ENCODE data around the gene ARID1B.

DNA sequence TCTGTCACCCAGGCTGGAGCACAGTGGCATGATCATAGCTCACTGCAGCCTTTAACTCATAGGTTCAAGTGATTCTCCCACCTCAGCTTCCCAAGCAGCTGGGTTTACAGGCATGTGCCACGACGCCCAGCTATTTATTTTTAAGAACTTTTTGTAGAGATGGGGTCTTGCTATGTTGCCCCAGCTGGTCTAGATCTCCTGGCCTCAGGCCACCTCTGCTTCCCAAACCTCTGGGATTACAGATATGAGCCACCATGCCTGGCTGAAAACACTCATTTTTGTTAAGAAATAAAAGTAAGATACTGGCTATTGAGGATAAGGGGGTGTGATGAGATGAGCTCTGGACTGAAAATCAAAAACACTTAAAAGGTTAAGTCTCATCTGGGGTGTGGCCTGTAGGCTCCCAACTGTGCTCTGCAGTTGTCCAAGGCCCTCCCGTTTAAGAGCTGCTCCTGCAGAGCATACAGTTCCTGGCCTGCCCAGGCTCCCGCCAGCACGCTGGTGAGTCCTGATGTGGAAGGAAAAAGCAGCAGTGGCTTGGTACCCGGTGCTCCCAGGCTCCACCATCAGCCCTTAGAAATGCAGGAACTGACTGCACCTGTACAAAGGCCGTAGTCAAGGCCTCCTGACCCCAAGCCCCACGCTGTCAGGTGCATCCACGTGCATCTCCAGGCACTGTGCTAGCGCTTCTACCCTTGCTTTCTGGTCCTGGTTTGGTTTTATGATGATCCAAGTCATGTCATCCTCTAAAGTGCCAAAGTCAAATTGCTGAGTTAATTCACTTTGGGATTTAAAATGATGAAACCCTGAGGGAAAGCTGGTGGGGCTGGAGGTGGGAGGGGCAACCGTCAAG lies 434.7 kb downstream of the ARID1B start:
- TF ChIP-seq, protein P1, sequence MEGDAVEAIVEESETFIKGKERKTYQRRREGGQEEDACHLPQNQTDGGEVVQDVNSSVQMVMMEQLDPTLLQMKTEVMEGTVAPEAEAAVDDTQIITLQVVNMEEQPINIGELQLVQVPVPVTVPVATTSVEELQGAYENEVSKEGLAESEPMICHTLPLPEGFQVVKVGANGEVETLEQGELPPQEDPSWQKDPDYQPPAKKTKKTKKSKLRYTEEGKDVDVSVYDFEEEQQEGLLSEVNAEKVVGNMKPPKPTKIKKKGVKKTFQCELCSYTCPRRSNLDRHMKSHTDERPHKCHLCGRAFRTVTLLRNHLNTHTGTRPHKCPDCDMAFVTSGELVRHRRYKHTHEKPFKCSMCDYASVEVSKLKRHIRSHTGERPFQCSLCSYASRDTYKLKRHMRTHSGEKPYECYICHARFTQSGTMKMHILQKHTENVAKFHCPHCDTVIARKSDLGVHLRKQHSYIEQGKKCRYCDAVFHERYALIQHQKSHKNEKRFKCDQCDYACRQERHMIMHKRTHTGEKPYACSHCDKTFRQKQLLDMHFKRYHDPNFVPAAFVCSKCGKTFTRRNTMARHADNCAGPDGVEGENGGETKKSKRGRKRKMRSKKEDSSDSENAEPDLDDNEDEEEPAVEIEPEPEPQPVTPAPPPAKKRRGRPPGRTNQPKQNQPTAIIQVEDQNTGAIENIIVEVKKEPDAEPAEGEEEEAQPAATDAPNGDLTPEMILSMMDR (conservative IDR thresholded peaks at IDR 0.05; ENCODE audit: low read depth, low read length), result no peak
- TF ChIP-seq RFX5 (IDR thresholded peaks at IDR 0.05; ENCODE audit: low read depth, low read length) (no peak), RCOR1 (IDR thresholded peaks at IDR 0.05; ENCODE audit: insufficient replicate concordance, low read length) (no peak), POLR2A (IDR thresholded peaks at IDR 0.05; ENCODE audit: low read depth, low read length) (no peak), MAZ (IDR thresholded peaks at IDR 0.05; ENCODE audit: borderline replicate concordance, low read depth, low read length) (no peak), NFE2L2 (IDR thresholded peaks at IDR 0.05; ENCODE audit: low read depth, low read length) (no peak), USF2 (IDR thresholded peaks at IDR 0.05; ENCODE audit: low read depth, low read length) (no peak), SMC3 (IDR thresholded peaks at IDR 0.05; ENCODE audit: low read depth, low read length) (no peak), CHD1 (IDR thresholded peaks at IDR 0.05; ENCODE audit: low read depth, low read length) (no peak), BHLHE40 (IDR thresholded peaks at IDR 0.05; ENCODE audit: low read depth, low read length) (no peak), FOS (IDR thresholded peaks at IDR 0.05; ENCODE audit: low read depth, low read length) (no peak), RAD21 (IDR thresholded peaks at IDR 0.05; ENCODE audit: low read length) (no peak), CEBPB (IDR thresholded peaks at IDR 0.05; ENCODE audit: low read depth, low read length) (no peak), ELK1 (IDR thresholded peaks at IDR 0.05; ENCODE audit: borderline replicate concordance, low read depth, low read length) (no peak)

Measured in IMR-90 (cell line).